HL-60 (cell line): ENCODE data around the gene LY9.

Experiments
- GABPA ChIP-seq: IDR thresholded peaks from 2 replicates; pipeline ENCODE4 v1.6.1; 2012; ENCODE audit warnings: low read depth
- POLR2AphosphoS5 ChIP-seq: IDR thresholded peaks from 2 replicates; pipeline ENCODE4 v1.6.1; 2012; ENCODE audit warnings: low read depth
- TF ChIP-seq, protein P1 (sequence below): IDR thresholded peaks from one replicate; pipeline ENCODE4 v1.5.1; 2011; ENCODE audit warnings: low read length, control low read depth, inconsistent platforms; ENCODE audit not compliant: insufficient read depth

DNA sequence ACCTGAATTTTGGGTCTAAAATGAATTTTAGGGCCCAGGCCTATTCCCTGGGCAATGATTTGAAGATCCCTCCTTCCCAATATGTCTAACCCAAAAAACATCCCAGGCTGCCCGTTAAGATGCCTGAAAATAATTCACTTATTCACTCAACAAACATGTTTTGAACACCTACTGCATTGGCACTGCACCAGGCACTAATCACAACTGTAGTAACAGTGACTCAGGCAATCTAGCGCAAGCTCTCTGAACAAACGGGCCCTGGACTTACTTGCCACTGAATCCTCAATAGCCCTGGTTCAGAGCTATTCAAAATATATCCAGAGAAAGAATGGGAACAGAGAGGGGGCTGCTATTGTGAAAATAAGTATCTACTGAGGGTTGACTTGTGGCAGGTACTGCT, 62.5 kb downstream of the LY9 start:
- no peak for TF ChIP-seq POLR2AphosphoS5
- TF ChIP-seq, protein P1, sequence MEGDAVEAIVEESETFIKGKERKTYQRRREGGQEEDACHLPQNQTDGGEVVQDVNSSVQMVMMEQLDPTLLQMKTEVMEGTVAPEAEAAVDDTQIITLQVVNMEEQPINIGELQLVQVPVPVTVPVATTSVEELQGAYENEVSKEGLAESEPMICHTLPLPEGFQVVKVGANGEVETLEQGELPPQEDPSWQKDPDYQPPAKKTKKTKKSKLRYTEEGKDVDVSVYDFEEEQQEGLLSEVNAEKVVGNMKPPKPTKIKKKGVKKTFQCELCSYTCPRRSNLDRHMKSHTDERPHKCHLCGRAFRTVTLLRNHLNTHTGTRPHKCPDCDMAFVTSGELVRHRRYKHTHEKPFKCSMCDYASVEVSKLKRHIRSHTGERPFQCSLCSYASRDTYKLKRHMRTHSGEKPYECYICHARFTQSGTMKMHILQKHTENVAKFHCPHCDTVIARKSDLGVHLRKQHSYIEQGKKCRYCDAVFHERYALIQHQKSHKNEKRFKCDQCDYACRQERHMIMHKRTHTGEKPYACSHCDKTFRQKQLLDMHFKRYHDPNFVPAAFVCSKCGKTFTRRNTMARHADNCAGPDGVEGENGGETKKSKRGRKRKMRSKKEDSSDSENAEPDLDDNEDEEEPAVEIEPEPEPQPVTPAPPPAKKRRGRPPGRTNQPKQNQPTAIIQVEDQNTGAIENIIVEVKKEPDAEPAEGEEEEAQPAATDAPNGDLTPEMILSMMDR: no peak
- no peak for TF ChIP-seq GABPA
